Stimulated activated naive CD8-positive, alpha-beta T cell treated with anti-CD3 and anti-CD28 coated beads, Interleukin-15, Interleukin-2, amounts not matched to agents 100 ng/mL and 50 ng/mL, for 24 hours (primary cell): Measurements from ENCODE around the gene HTRA1.

Source experiments
- H3K27ac Mint-ChIP-seq: one replicate; pipeline ENCODE4 v1.8.0; 2021; ENCODE audit warnings: mild to moderate bottlenecking, mixed read lengths
- H3K27me3 Mint-ChIP-seq: one replicate; pipeline ENCODE4 v1.8.0; 2021; ENCODE audit warnings: mixed read lengths
- H3K36me3 Mint-ChIP-seq: one replicate; pipeline ENCODE4 v1.8.0; 2021; ENCODE audit warnings: low read depth, mixed read lengths
- H3K4me1 Mint-ChIP-seq: one replicate; pipeline ENCODE4 v1.8.0; 2021; ENCODE audit warnings: low read depth, mixed read lengths
- H3K4me3 Mint-ChIP-seq: one replicate; pipeline ENCODE4 v1.8.0; 2021; ENCODE audit warnings: mild to moderate bottlenecking, mixed read lengths
- H3K9me3 Mint-ChIP-seq: one replicate; pipeline ENCODE4 v1.8.0; 2021; ENCODE audit warnings: mixed read lengths

The HTRA1 gene

DNA sequence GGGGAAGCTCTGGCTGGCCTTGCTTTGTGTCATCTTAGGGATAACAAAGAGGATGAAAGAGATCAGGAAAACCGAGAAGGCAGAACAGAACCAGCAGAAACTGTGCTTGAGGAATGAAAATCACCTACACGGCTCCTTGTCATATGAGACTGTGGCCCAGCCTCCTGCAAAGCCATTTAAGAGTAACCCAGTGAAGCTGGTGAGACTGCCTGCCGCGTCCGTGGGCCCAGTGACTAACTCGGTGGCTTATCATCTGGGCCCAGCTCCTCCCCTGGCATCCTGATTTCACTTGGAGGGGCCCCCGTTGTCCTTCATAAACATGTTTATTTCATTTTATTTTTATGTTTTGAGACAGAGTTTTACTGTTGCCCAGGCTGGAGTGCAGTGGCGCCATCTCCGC lies 30.7 kb downstream of the HTRA1 start:
- H3K36me3 Mint-ChIP-seq = no peaks in the 10 kb centered on the region
- H3K4me3 Mint-ChIP-seq = no peak overlapping the region
- no peaks in the 10 kb centered on the region for H3K27me3 Mint-ChIP-seq
- H3K9me3 Mint-ChIP-seq = no peaks in the 10 kb centered on the region
- H3K4me1 Mint-ChIP-seq = peaks cover 29% of the 10 kb centered on the region
- H3K27ac Mint-ChIP-seq = no peak overlapping the region

- H3K27ac Mint-ChIP-seq = no peak overlapping the region
- H3K9me3 Mint-ChIP-seq = no peaks in the 10 kb centered on the region
- H3K36me3 Mint-ChIP-seq = no peaks in the 10 kb centered on the region
- H3K4me1 Mint-ChIP-seq = peaks cover 30% of the 10 kb centered on the region
- no peak overlapping the region for H3K4me3 Mint-ChIP-seq
- H3K27me3 Mint-ChIP-seq = no peaks in the 10 kb centered on the region
Measured at GRCh38 chr10:122492999-122493481, 31.7 kb downstream of the HTRA1 start.

DNA sequence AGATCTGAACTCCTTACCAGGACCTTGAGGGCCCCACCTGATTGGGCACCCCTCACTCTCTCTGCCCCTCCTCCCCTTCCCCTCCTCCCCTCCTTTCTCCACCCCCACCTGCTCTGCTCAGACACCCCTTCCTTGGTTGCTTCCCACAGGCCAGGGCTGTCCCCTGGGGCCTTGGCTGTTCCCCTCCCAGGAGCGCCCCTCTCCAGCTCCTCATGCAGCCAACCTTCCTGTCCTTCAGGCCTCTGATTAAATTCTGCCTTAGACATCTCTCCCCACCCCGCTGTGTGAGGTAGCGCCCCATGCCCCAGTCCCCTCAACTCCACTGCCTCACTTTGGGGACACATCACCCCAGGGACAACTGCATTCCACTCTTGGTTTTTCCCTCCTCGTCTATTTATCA lies 32.4 kb downstream of the HTRA1 start:
- Mint-ChIP-seq H3K4me1 (peaks cover 30% of the 10 kb centered on the region), H3K9me3 (no peaks in the 10 kb centered on the region), H3K27me3 (no peaks in the 10 kb centered on the region), H3K36me3 (no peaks in the 10 kb centered on the region), H3K27ac (no peak overlapping the region), H3K4me3 (no peak overlapping the region)

- H3K9me3 Mint-ChIP-seq = no peaks in the 10 kb centered on the region
- H3K36me3 Mint-ChIP-seq = no peaks in the 10 kb centered on the region
- H3K27me3 Mint-ChIP-seq = no peaks in the 10 kb centered on the region
- no peak overlapping the region for H3K4me3 Mint-ChIP-seq
- H3K4me1 Mint-ChIP-seq = peaks cover 30% of the 10 kb centered on the region
- no peak overlapping the region for H3K27ac Mint-ChIP-seq
Measured at GRCh38 chr10:122494173-122494820, 32.9 kb downstream of the HTRA1 start.

DNA sequence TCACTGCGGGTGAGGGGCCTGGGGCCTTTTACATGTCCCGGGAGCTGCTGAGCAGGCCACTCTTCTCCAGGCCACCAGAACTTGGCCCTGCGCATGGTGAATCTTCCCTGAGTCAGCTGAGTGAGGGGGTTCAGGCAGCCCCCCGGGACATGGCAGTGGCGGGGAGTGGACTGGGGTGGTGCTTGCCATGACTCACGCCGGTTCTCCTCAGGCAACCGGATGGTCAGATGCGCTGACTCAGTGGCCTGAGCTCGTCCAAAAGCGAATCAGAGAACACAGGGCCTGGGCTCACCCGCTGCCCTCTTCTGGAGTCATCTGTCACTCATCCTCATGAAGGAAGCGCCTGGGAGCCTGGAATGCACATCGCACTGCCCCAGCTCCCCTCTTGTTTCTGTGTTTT lies 33.5 kb downstream of the HTRA1 start:
- H3K27me3 Mint-ChIP-seq = no peaks in the 10 kb centered on the region
- no peak overlapping the region for H3K27ac Mint-ChIP-seq
- no peaks in the 10 kb centered on the region for H3K9me3 Mint-ChIP-seq
- H3K4me3 Mint-ChIP-seq = no peak overlapping the region
- H3K4me1 Mint-ChIP-seq = peaks cover 30% of the 10 kb centered on the region
- no peaks in the 10 kb centered on the region for H3K36me3 Mint-ChIP-seq

- peaks cover 29% of the 10 kb centered on the region for H3K4me1 Mint-ChIP-seq
- H3K4me3 Mint-ChIP-seq = no peak overlapping the region
- no peaks in the 10 kb centered on the region for H3K9me3 Mint-ChIP-seq
- no peaks in the 10 kb centered on the region for H3K27me3 Mint-ChIP-seq
- no peaks in the 10 kb centered on the region for H3K36me3 Mint-ChIP-seq
- H3K27ac Mint-ChIP-seq = no peak overlapping the region
Measured at GRCh38 chr10:122495406-122496340, 34.3 kb downstream of the HTRA1 start.

DNA sequence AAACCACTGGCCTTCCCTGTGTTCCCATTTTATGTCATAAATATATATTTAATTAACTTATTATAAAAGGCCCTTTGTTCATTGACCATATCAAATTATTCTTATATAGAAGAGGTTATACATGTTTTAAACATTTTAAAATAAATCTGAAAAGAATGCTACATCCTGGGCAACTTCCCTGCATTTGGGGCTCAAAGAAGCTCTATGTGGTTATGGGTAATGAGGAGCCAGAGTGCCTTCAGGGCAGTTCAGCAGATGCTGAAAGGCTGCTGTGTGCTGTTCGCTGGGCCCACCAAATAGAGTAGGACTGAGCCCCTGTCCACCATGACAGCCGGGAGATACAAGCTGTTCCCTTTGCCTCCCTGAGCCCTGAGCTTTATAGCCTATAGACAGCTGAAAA lies 35.9 kb downstream of the HTRA1 start:
- no peak overlapping the region for H3K4me3 Mint-ChIP-seq
- no peak overlapping the region for H3K27ac Mint-ChIP-seq
- H3K9me3 Mint-ChIP-seq = no peaks in the 10 kb centered on the region
- H3K36me3 Mint-ChIP-seq = no peaks in the 10 kb centered on the region
- peaks cover 13% of the 10 kb centered on the region for H3K4me1 Mint-ChIP-seq
- no peaks in the 10 kb centered on the region for H3K27me3 Mint-ChIP-seq

DNA sequence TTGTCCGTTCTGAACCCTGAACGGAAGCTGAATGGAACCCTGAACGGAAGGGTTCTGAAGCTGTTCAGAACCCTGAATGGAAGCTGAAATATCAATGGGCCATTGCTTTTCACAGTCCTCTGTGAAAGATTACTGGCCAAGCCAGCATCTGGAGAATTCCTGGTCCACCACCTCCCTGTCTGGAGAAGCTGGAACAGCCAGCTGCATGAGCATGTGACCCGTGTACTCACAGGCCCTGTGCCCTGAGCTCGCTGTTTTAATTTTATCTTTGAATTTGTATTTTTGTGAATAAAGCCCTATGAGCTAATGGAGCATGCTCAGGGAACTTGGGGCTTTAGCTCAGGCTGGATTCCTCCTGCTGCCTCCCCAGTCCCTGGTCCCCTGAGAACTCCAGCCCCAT lies 37.2 kb downstream of the HTRA1 start:
- Mint-ChIP-seq H3K27ac (no peak overlapping the region), H3K9me3 (no peaks in the 10 kb centered on the region), H3K36me3 (no peaks in the 10 kb centered on the region), H3K4me3 (no peak overlapping the region), H3K27me3 (no peaks in the 10 kb centered on the region), H3K4me1 (peaks cover 13% of the 10 kb centered on the region)

DNA sequence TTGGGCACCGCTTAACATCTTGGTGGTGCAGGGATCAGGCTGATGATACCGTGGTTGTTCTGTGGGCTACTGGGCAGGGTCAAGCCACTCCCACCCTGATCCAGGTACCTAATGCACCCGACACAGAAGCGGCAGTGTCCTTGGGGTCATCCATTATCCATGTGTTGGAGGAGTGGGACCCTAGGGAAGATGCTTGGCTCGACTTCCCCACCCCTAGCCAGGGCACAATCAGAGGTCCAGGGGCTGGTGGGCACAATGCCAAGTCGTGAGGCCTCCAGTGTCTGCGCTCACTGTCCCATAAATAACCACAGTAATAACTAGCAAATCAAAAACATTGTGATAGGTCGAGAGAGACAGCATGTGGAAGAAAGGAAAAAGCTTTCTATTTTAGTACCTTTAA lies 37.7 kb downstream of the HTRA1 start:
- no peaks in the 10 kb centered on the region for H3K9me3 Mint-ChIP-seq
- no peaks in the 10 kb centered on the region for H3K27me3 Mint-ChIP-seq
- peaks cover 13% of the 10 kb centered on the region for H3K4me1 Mint-ChIP-seq
- no peak overlapping the region for H3K27ac Mint-ChIP-seq
- no peak overlapping the region for H3K4me3 Mint-ChIP-seq
- no peaks in the 10 kb centered on the region for H3K36me3 Mint-ChIP-seq

GRCh38 chr10:122499491-122499941 lies 38.2 kb downstream of the HTRA1 start:
- Mint-ChIP-seq H3K36me3 (no peaks in the 10 kb centered on the region), H3K27ac (no peak overlapping the region), H3K9me3 (no peaks in the 10 kb centered on the region), H3K4me3 (no peak overlapping the region), H3K27me3 (no peaks in the 10 kb centered on the region), H3K4me1 (peaks cover 13% of the 10 kb centered on the region)

- peaks cover 13% of the 10 kb centered on the region for H3K4me1 Mint-ChIP-seq
Measured at GRCh38 chr10:122500194-122500593, 38.8 kb downstream of the HTRA1 start.

GRCh38 chr10:122500726-122501125 lies 39.4 kb downstream of the HTRA1 start:
- H3K27me3 Mint-ChIP-seq = no peaks in the 10 kb centered on the region
- no peaks in the 10 kb centered on the region for H3K36me3 Mint-ChIP-seq
- no peaks in the 10 kb centered on the region for H3K9me3 Mint-ChIP-seq
- H3K27ac Mint-ChIP-seq = no peak overlapping the region
- H3K4me3 Mint-ChIP-seq = no peak overlapping the region
- peaks cover 13% of the 10 kb centered on the region for H3K4me1 Mint-ChIP-seq

More at GRCh38 chr10:122500194-122500593, 38.8 kb downstream of the HTRA1 start:
- Mint-ChIP-seq H3K9me3 (no peaks in the 10 kb centered on the region), H3K4me3 (no peak overlapping the region), H3K27me3 (no peaks in the 10 kb centered on the region), H3K36me3 (no peaks in the 10 kb centered on the region), H3K27ac (no peak overlapping the region)

DNA sequence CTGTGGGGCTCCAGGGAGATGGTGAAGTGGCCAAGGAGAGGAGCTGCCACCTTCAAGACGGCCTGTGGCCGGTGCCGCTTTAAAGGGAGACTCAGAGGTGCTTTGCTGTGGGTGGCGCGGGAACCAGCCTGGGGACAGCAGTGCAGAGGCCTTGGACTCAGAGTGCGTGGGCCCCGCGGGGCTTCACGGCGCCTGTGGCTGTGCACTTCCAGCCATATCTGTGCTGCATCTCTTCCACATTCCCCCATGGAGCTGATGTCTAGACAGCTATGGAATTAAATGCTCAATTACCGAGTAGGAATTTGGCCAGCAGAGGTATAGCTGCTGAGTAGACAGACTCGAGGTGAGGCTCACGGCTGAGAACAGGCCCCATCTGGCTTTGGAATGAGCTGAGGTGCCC lies 41.7 kb downstream of the HTRA1 start:
- Mint-ChIP-seq H3K4me1 (no peaks in the 10 kb centered on the region), H3K4me3 (no peak overlapping the region), H3K27me3 (no peaks in the 10 kb centered on the region), H3K36me3 (no peaks in the 10 kb centered on the region), H3K27ac (no peak overlapping the region), H3K9me3 (no peaks in the 10 kb centered on the region)

DNA sequence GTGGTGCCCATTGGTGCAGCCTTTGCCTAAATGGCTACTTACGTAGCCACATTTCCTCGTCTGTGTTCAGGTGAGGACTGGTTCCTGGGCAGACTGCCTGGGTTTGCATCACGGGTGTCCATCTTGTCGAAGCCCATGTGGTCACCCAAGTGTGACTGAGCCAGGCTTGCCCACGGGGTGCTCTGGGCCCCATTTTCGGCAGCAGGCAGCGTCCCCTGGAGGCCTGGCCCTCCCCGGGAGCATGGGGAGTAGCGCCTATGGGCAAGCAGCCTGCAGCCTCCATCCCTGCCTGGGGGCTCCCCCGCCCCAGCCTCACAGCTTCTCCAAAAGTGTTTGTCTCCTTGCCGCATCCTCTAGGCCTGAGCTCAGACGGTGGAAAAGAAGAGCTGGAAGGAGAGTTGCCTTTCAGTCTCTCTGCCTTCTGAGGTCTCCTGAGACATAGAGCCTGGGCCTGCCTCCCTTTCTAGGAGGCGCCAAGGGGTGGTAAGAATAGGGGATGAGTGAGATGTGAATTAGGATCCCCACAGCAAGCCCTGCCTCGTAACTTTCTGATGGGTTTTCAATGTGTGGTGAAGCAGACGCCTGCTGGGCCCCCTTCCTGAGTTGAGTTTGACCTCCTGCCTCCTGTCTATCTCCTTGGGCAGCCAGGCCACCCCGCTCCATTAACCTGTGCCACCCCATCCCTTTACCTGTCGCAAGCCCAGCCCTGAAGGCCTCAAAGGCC lies 42.7 kb downstream of the HTRA1 start:
- H3K27me3 Mint-ChIP-seq = no peaks in the 10 kb centered on the region
- H3K4me3 Mint-ChIP-seq = no peak overlapping the region
- no peak overlapping the region for H3K27ac Mint-ChIP-seq
- H3K36me3 Mint-ChIP-seq = no peaks in the 10 kb centered on the region
- no peaks in the 10 kb centered on the region for H3K4me1 Mint-ChIP-seq
- H3K9me3 Mint-ChIP-seq = no peaks in the 10 kb centered on the region

- Mint-ChIP-seq H3K27me3 (no peaks in the 10 kb centered on the region), H3K36me3 (no peaks in the 10 kb centered on the region), H3K27ac (no peak overlapping the region), H3K9me3 (no peaks in the 10 kb centered on the region), H3K4me1 (no peaks in the 10 kb centered on the region), H3K4me3 (no peak overlapping the region)
Measured at GRCh38 chr10:122504610-122504950, 43.2 kb downstream of the HTRA1 start.
